ENCODE results near the gene MRPS2.
"Not testable (repeated sequence)": the region's sequence is repeated elsewhere in the genome, so short reads cannot be mapped to it uniquely, and the experiment has no call there.

DNA sequence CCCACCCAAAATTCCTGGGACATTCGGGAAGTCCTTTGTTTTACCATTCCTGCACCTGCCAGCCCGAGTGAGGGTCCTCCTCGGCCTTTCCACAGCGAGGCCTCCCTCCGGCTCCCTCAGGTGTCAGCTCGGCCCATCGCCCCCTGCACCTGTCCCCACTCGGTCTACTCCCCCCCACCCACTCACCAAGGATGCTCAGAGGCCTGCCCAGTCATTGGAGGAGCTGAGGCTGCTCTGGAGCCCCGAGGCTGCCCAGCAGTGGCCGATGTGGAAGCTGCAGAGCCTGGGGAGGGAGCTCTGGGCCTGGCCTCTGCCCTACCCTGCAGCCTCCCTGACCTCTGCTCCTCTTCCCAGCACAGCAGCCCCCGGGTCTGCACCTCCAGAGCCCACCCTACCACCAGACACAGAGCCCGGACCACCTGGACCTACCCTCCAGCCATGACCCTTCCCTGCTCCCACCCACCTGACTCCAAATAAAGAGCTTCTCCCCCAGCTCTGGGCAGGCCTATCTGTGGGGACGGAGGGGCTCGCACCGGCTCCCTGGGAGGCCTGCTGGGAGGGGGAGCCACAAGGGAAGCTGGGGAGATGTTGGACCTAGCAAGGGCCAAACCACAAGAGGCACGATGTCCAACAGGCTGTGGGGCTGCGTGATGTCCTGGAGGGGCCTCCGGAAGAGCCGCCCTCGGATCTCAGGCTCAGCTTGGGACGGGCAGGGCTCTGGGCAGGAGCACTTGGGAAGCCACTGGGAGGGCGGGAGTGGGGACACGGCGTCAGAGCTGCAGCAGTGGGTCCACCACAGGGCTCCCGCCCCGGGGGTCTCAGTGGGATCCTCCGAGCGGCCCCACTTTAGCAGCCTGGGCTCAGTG lies 49.2 kb downstream of the MRPS2 start:
- not testable (repeated sequence) for TF ChIP-seq POLR2A, POLR2AphosphoS5 (IDR thresholded peaks at IDR 0.05; ENCODE audit: low read depth, low read length)
